Adrenal gland (tissue), 5 donors: ENCODE data around the gene PTPRS.

ENCODE experiments used
- POLR2A ChIP-seq, 2 donors: fragments of 450-650 bp; IDR thresholded peaks; one replicate each; pipeline ENCODE4 v1.6.1; 2017; ENCODE audit warnings: antibody characterized with exemption in 2 of 2, mild to moderate bottlenecking in 2 of 2, moderate library complexity in 1 of 2
- TF ChIP-seq, protein P1 (sequence below), 6 experiments: fragments of 450-650 bp in 4 of 6; fragments of 200-600 bp in 2 of 6; sonication (generic) in 1 of 6; IDR thresholded peaks; 1 replicate in 5 of 6; 2 replicates in 1 of 6; pipeline versions ENCODE4 v1.5.1 to v1.8.0; 2016 to 2021; ENCODE audit warnings: antibody characterized with exemption in 6 of 6, mild to moderate bottlenecking in 2 of 6, moderate library complexity in 1 of 6
- donor health status: DM: no; HTN: no; CAD: no.

DNA sequence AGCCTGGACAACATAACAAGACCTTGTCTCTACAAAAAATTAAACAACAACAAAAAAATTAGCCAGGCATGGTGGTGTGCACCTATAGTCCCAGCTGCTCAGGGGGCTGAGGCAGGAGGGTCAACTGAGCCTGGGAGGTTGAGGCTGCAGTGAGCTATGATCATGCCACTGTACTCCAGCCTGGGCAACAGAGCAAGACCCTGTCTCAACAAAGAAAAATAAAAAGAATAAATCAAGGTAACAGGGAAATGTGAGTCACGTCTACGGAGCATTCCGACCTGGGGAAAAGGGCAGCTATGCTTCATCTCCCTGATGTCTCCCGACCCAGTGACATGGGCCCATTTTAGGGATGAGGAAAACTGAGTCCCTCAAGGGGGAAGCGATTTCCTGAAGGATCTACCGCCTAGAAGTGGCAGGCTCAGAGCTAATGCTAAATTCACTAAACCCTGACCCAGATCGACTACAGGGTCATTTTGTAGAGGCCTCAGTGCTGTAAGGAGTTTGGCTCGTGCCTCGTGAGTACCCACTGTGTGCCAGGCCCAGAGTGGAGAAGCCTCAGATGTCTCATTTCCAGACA lies 19.5 kb downstream of the PTPRS start:
- TF ChIP-seq, protein P1, sequence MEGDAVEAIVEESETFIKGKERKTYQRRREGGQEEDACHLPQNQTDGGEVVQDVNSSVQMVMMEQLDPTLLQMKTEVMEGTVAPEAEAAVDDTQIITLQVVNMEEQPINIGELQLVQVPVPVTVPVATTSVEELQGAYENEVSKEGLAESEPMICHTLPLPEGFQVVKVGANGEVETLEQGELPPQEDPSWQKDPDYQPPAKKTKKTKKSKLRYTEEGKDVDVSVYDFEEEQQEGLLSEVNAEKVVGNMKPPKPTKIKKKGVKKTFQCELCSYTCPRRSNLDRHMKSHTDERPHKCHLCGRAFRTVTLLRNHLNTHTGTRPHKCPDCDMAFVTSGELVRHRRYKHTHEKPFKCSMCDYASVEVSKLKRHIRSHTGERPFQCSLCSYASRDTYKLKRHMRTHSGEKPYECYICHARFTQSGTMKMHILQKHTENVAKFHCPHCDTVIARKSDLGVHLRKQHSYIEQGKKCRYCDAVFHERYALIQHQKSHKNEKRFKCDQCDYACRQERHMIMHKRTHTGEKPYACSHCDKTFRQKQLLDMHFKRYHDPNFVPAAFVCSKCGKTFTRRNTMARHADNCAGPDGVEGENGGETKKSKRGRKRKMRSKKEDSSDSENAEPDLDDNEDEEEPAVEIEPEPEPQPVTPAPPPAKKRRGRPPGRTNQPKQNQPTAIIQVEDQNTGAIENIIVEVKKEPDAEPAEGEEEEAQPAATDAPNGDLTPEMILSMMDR (IDR thresholded peaks at IDR 0.05), result no peak
- TF ChIP-seq POLR2A (IDR thresholded peaks at IDR 0.05), result no peak
